Small intestine (tissue), 7 donors: ENCODE measurements around the gene NXNL1. TPM values are rescaled to one million over a fixed set of nuclear protein-coding genes. Genes with fewer than 3 reads are reported as not detected.

Experiments used
- DNase-seq, 2 donors: peaks; one replicate each; pipeline versions ENCODE4 v3.0.0 to v3.0.0-alpha.2; 2013
- FAIRE-seq: peaks from 2 replicates; lab custom pipeline; 2012; peaks lifted over from hg19 to GRCh38; lab: Jason Lieb, UNC
- H3K27ac ChIP-seq, 3 donors: one replicate each; pipeline ENCODE4 v1.5.1; 2013; ENCODE audit warnings: low read length in 2 of 3, mild to moderate bottlenecking in 2 of 3, control low read depth in 1 of 3, inconsistent platforms in 1 of 3, low read depth in 1 of 3, moderate library complexity in 1 of 3
- H3K27me3 ChIP-seq, 3 donors: one replicate each; pipeline ENCODE4 v1.6.1; 2013; ENCODE audit warnings: low read length in 3 of 3, inconsistent platforms in 1 of 3; ENCODE audit not compliant: control insufficient read depth in 3 of 3, insufficient read depth in 3 of 3
- H3K36me3 ChIP-seq, 3 donors: one replicate each; pipeline ENCODE4 v1.6.1; 2013; ENCODE audit warnings: low read length in 3 of 3, inconsistent platforms in 1 of 3, low read depth in 1 of 3, mild to moderate bottlenecking in 1 of 3, moderate library complexity in 1 of 3; ENCODE audit not compliant: control insufficient read depth in 3 of 3, insufficient read depth in 2 of 3
- H3K4me1 ChIP-seq, 3 donors: one replicate each; pipeline ENCODE4 v1.6.1; 2013; ENCODE audit warnings: low read length in 2 of 3, inconsistent platforms in 1 of 3, low read depth in 1 of 3, mild to moderate bottlenecking in 1 of 3, moderate library complexity in 1 of 3; ENCODE audit not compliant: control insufficient read depth in 3 of 3, insufficient read depth in 2 of 3
- H3K4me3 ChIP-seq, 3 donors: one replicate each; pipeline ENCODE4 v1.5.1; 2013; ENCODE audit warnings: low read length in 3 of 3, control low read depth in 1 of 3, inconsistent platforms in 1 of 3, low read depth in 1 of 3, mild to moderate bottlenecking in 1 of 3, moderate library complexity in 1 of 3
- H3K9me3 ChIP-seq, 2 donors: one replicate each; pipeline ENCODE4 v1.6.1; 2013; ENCODE audit warnings: low read depth in 1 of 2, low read length in 1 of 2; ENCODE audit not compliant: control insufficient read depth in 2 of 2, insufficient read depth in 1 of 2
- WGBS, 3 donors: extraction: QIAGEN DNeasy Blood & Tissue Kit; methylation state at CpG; one replicate each; pipeline ENCODE4 v1.1.7; 2013; 5-methylcytosine and 5-hydroxymethylcytosine counted together
- polyA plus RNA-seq, 4 donors: library from polyadenylated mRNA; stranded (reverse) in 3 of 4; unstranded in 1 of 4; fragments of 200-250 nt in 3 of 4; fragments of 120-200 nt in 1 of 4; gene quantifications; one replicate each; pipeline versions ENCODE4 v1.2.1 to v1.2.3, GENCODE V29; 2013
- donor health status: healthy with polysubstance abuse.
- donor health status: control.
- donor health status: control.
- donor health status: Bipolar disorder and iron deficiency.
- donor health status: healthy.

NXNL1 gene
- polyA plus RNA-seq, 4 donors: not detected

GRCh38 chr19:17423429-17424208, 37.1 kb downstream of the NXNL1 start:
- no peak overlapping the region for H3K4me3 ChIP-seq
- H3K36me3 ChIP-seq: peaks cover 0 to 21% (median 3%) of the 10 kb centered on the region in 3 donors
- no peaks in the 10 kb centered on the region for H3K9me3 ChIP-seq
- DNase-seq (no peak), FAIRE-seq (no peak)
- no peak overlapping the region for H3K27ac ChIP-seq
- no peaks in the 10 kb centered on the region for H3K27me3 ChIP-seq
- peaks cover 0 to 7% (median 5%) of the 10 kb centered on the region in 3 donors for H3K4me1 ChIP-seq
- 94 to 95% (median 95%) methylated on average over 20 of the region's 20 CpGs for WGBS, 3 donors

GRCh38 chr19:17421942-17422341, 38.8 kb downstream of the NXNL1 start:
- H3K4me1 ChIP-seq: peaks cover 0 to 7% (median 5%) of the 10 kb centered on the region in 3 donors
- no peak overlapping the region for H3K4me3 ChIP-seq
- peaks cover 0 to 21% (median 3%) of the 10 kb centered on the region in 3 donors for H3K36me3 ChIP-seq
- DNase-seq (no peak), FAIRE-seq (no peak)
- no peaks in the 10 kb centered on the region for H3K9me3 ChIP-seq
- 95 to 99% (median 99%) methylated on average over 4 of the region's 4 CpGs for WGBS, 3 donors
- no peak overlapping the region for H3K27ac ChIP-seq
- H3K27me3 ChIP-seq: no peaks in the 10 kb centered on the region

- Histone ChIP-seq H3K4me3 (peak overlapping the region; percentile 73 to 96 (median 91)), H3K36me3 (peaks cover 0 to 21% (median 3%) of the 10 kb centered on the region in 3 donors), H3K27ac (peak overlapping the region in 2 of 3 donors; percentile 8 to 75), H3K9me3 (no peaks in the 10 kb centered on the region), H3K4me1 (peaks cover 0 to 7% (median 5%) of the 10 kb centered on the region in 3 donors), H3K27me3 (no peaks in the 10 kb centered on the region)
- 4 to 5% (median 5%) methylated on average over 25 of the region's 25 CpGs for WGBS, 3 donors
- no peak for FAIRE-seq
- peak; percentile 29 to 49 for DNase-seq
Observed at GRCh38 chr19:17420475-17420924, 40.2 kb downstream of the NXNL1 start.

GRCh38 chr19:17419621-17420474, 40.9 kb downstream of the NXNL1 start, which contains the start of gene MVB12A:
Gene MVB12A, plus strand, starts transcription at chr19:17420047. Its CDS starts 89 bp downstream, at chr19:17420136.
- WGBS, 3 donors: 0 to 1% (median 0%) methylated on average over 38 to 85 of the region's 85 CpGs
- no peak for FAIRE-seq

GRCh38 chr19:17419154-17419620, 41.5 kb downstream of the NXNL1 start:
- H3K9me3 ChIP-seq: no peaks in the 10 kb centered on the region
- FAIRE-seq (no peak), DNase-seq (peak in 1 of 2 donors; percentile 34)
- H3K4me3 ChIP-seq: peak overlapping the region; percentile 18 to 54 (median 50)
- H3K36me3 ChIP-seq: peaks cover 0 to 21% (median 3%) of the 10 kb centered on the region in 3 donors
- H3K4me1 ChIP-seq: peaks cover 0 to 2% (median 0%) of the 10 kb centered on the region in 3 donors
- WGBS, 3 donors: 12 to 24% (median 20%) methylated on average over 8 of the region's 8 CpGs
- peak overlapping the region; percentile 25 to 71 (median 68) for H3K27ac ChIP-seq
- H3K27me3 ChIP-seq: peaks cover 0 to 2% (median 0%) of the 10 kb centered on the region in 3 donors

More at GRCh38 chr19:17419621-17420474, 40.9 kb downstream of the NXNL1 start, which contains the start of gene MVB12A:
- H3K36me3 ChIP-seq: peaks cover 0 to 21% (median 3%) of the 10 kb centered on the region in 3 donors
- no peaks in the 10 kb centered on the region for H3K9me3 ChIP-seq
- DNase-seq: peak; percentile 99 to 100
- H3K27me3 ChIP-seq: no peaks in the 10 kb centered on the region
- peaks cover 0 to 4% (median 3%) of the 10 kb centered on the region in 3 donors for H3K4me1 ChIP-seq
- peak within 1 kb of the TSS; percentile 25 to 75 (median 68) for H3K27ac ChIP-seq
- H3K4me3 ChIP-seq: peak within 1 kb of the TSS; percentile 73 to 96 (median 91)

- DNase-seq (no peak), FAIRE-seq (no peak)
- Histone ChIP-seq H3K27ac (no peak overlapping the region), H3K27me3 (peaks cover 0 to 2% (median 0%) of the 10 kb centered on the region in 3 donors), H3K4me1 (peaks cover 0 to 2% (median 0%) of the 10 kb centered on the region in 3 donors), H3K36me3 (peaks cover 0 to 16% (median 3%) of the 10 kb centered on the region in 3 donors), H3K4me3 (no peak overlapping the region), H3K9me3 (no peaks in the 10 kb centered on the region)
- 60 to 69% (median 64%) methylated on average over 3 of the region's 3 CpGs for WGBS, 3 donors
Observed at GRCh38 chr19:17418710-17419109, 42.0 kb downstream of the NXNL1 start.

- Histone ChIP-seq H3K9me3 (no peaks in the 10 kb centered on the region), H3K27ac (no peak overlapping the region), H3K4me1 (peaks cover 0 to 3% (median 2%) of the 10 kb centered on the region in 3 donors), H3K4me3 (no peak overlapping the region), H3K27me3 (peaks cover 0 to 2% (median 0%) of the 10 kb centered on the region in 3 donors), H3K36me3 (no peaks in the 10 kb centered on the region)
- no peak for FAIRE-seq
- 83 to 88% (median 84%) methylated on average over 6 of the region's 6 CpGs for WGBS, 3 donors
- DNase-seq: no peak
Observed at GRCh38 chr19:17415121-17415520, 45.6 kb downstream of the NXNL1 start.
